ENCODE data around the gene ABHD2.
"Not testable (repeated sequence)": the region's sequence is repeated elsewhere in the genome, so short reads cannot be mapped to it uniquely, and the experiment has no call there.

ABHD2 gene

DNA sequence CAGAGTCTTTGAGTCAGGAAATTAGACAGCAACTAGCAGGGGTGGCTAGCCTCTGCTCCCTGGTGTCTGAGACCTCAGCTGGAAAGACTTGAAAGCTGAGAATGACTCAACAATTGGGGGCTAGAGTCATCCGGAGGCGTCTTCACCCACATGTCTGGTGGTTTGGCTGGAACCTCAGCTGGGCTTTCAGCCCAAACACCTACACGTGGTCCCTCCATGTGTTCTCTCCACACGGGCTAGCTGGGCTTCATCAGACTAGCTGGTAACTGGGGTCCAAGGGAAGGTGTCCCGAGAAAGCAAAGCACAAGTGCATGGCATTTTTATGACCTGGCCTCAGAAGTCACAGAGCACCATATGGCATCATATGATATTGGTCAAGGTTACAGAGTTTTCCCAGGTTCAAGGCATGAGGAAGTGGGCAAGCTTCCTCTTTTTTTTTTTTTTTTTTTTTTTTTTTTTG is 19.9 kb upstream of the ABHD2 start:
- H3K36me3 Mint-ChIP-seq (ENCODE audit: low read depth), result peaks cover 19% of the 10 kb centered on the region
- no peaks in the 10 kb centered on the region for H3K27me3 Mint-ChIP-seq
- peaks cover 11% of the 10 kb centered on the region for H3K9me3 Mint-ChIP-seq
- peaks cover 28% of the 10 kb centered on the region for H3K4me1 Mint-ChIP-seq (ENCODE audit: low read depth)
- H3K4me3 Mint-ChIP-seq, result peak overlapping the region; percentile 64
- peak overlapping the region; percentile 95 for H3K27ac Mint-ChIP-seq

DNA sequence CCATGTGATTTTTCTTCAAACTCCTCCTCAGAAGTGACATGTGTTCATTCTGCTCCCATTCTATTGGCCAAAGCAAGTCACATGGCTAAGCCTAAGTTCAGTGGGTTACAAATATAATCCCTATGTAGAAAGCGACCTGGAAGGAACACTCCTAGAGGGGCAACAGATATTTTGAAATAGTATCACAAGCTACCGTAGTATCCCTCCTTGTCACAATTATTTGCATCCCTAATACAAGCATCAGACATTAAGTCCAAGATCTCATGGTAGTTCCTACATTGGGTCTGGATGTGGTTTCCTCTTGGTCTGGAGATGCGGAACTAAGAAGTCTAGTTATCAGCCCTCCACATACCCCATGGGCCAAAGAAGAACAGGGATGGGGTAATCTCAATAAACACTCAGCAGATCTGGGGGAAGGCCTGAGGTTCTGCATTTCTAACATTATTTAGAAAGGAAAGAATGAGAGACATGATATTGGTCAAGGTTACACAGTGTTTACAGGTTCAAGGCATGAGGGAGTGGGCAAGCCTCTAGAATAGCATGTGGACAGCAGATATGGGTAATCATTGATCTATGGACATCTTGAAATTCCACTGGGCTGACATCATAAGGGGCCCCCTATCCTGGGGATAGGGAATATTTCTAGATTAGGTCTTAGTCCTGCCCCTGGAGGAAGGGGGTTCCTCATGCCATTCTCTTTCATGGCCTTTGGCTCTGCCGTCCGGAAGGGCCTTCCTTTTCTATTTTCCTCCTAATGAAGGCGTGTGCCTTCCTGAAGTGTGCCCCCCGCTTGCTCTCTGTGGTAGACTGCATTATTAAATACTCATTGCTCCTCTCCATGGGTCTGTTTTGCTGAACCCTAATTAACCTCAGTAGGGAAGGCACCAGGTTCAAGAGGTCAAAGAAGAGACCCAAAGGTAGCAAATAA is 17.8 kb upstream of the ABHD2 start:
- Mint-ChIP-seq H3K4me3 (no peak overlapping the region), H3K27me3 (no peaks in the 10 kb centered on the region), H3K27ac (no peak overlapping the region), H3K9me3 (peaks cover 11% of the 10 kb centered on the region), H3K4me1 (ENCODE audit: low read depth) (peaks cover 38% of the 10 kb centered on the region), H3K36me3 (ENCODE audit: low read depth) (peaks cover 19% of the 10 kb centered on the region)

DNA sequence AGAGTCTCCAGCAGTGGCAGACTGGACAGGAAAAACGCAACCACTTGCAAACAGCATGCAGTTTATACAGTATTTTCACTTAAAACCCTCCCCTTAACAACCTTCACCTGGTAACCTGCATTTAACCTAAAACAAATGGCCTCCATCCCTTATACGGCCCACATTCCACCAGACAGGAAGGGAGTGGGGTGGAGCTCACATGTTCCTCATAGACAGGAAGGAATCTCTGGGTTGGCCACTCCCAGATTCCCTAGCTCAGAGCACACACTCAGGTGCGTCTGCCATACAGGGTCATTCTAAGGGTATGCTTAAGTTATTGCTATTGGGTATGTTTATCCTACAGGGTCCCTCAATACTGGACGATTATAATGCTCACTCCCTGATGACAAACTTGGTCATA is 16.8 kb upstream of the ABHD2 start:
- no peak overlapping the region for H3K27ac Mint-ChIP-seq
- peaks cover 11% of the 10 kb centered on the region for H3K9me3 Mint-ChIP-seq
- H3K36me3 Mint-ChIP-seq (ENCODE audit: low read depth), result peaks cover 12% of the 10 kb centered on the region

DNA sequence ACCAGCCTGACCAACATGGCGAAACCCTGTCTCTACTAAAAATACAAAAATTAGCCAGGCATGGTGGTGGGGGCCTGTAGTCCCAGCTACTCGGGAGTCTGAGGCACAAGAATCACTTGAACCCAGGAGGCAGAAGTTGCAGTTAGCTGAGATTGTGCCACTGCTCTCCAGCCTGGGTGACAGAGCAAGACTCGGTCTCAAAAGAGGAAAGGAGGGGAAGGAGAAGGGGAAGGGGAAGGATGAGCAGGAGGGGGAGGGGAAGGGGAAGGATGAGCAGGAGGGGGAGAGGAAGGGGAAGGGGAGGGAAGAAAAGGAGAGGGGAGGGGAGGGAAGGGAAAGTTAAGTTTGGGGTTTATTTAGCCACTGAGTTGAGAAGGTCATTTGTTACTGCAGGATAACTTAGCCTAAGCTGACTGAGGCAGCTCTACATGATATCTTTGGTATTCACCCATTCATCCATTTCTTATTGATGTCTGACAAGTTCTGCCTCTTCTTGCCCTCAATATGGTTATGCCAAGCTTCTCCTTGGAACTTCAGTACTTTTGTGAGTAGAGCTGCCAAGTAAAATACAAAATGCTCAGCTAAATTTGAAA is 15.9 kb upstream of the ABHD2 start:
- H3K27ac Mint-ChIP-seq, result no peak overlapping the region
- H3K4me3 Mint-ChIP-seq, result no peak overlapping the region
- no peaks in the 10 kb centered on the region for H3K27me3 Mint-ChIP-seq
- H3K4me1 Mint-ChIP-seq (ENCODE audit: low read depth), result peaks cover 47% of the 10 kb centered on the region
- H3K36me3 Mint-ChIP-seq (ENCODE audit: low read depth), result peaks cover 5% of the 10 kb centered on the region
- H3K9me3 Mint-ChIP-seq, result peaks cover 5% of the 10 kb centered on the region

More for the DNA sequence above, 16.8 kb upstream of the ABHD2 start:
- Mint-ChIP-seq H3K4me3 (no peak overlapping the region), H3K27me3 (no peaks in the 10 kb centered on the region), H3K4me1 (ENCODE audit: low read depth) (peaks cover 48% of the 10 kb centered on the region)

DNA sequence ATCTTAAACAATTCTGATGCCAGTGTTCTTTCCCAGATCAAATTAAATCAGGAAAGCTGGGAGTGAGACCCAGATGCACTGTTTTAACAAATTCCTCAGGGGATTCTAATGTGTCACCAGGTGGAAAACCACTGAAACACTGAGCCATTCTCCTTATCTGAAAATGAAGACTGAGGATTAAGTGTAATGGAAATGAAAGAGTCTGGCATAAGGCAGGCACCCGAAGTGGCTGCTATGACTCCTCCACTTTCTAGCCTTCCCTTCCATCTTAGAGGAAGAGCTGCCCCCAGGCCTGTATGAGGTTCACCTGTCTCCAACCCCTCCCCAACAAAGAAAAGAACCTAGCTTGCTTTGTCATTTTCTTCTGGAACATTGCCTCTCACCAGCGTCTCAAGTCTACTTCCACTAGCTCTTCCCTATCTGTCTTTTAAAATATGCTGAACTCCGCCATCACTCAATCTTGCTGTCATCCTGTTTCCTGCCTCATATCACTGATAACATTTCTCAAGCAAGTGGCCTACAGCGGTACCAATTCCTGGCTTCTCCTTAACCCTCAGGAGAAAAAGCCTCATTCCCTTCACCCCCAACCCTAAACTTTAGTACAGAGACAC is 13.7 kb upstream of the ABHD2 start:
- peaks cover 48% of the 10 kb centered on the region for H3K4me1 Mint-ChIP-seq (ENCODE audit: low read depth)

DNA sequence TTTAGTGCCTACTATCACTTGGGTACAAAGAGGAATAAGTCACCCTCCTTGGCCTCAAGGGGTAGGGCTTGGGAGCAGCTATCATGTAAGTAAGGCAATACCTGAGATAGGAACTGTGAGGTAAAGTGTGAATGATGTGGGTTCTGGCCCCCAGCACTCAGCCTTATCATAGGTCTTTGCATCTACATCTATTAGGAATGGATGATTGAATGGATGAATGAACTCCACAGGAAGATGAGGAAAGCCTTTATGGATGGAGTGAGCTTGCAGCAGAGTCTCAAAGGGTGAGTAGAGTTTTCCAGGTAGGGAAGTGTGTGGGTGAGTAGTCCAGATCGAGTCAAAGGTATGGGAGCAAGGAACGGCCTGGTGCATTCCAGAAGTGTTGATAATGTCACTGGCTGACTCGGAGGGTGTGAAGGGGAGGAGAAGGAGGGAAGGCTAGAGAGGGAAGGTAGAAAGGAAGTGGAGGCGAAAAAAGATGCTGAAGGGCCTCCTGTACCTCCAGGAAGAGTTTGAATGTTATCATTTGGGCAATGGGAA is 13.1 kb upstream of the ABHD2 start:
- Mint-ChIP-seq H3K27me3 (peaks cover 5% of the 10 kb centered on the region), H3K9me3 (no peaks in the 10 kb centered on the region), H3K36me3 (ENCODE audit: low read depth) (no peaks in the 10 kb centered on the region), H3K4me3 (no peak overlapping the region), H3K27ac (no peak overlapping the region), H3K4me1 (ENCODE audit: low read depth) (peaks cover 45% of the 10 kb centered on the region)

More for the DNA sequence above, 13.7 kb upstream of the ABHD2 start:
- Mint-ChIP-seq H3K4me3 (no peak overlapping the region), H3K27me3 (peaks cover 5% of the 10 kb centered on the region), H3K36me3 (ENCODE audit: low read depth) (no peaks in the 10 kb centered on the region), H3K9me3 (no peaks in the 10 kb centered on the region), H3K27ac (no peak overlapping the region)

DNA sequence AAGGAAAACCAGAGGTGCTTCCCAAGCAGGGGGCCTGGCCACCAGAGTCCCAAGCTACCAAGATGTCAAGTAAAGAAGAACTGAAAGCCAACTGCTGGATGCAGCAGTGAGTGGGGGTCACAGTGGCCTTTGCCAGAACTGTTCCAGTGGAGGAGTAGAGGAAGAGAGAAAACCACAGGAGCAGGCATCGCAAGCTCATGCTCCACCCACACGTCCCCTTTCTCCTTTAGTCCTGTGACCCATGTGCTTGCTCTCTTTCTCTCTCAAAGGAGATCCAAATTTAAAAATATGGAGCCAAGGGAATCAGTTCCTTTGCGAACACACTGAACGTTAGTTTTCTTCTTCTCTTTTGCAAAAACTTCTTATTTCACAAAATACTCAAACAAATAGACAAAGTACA is 12.4 kb upstream of the ABHD2 start:
- no peaks in the 10 kb centered on the region for H3K36me3 Mint-ChIP-seq (ENCODE audit: low read depth)
- H3K9me3 Mint-ChIP-seq, result no peaks in the 10 kb centered on the region
- H3K4me1 Mint-ChIP-seq (ENCODE audit: low read depth), result peaks cover 45% of the 10 kb centered on the region
- no peak overlapping the region for H3K4me3 Mint-ChIP-seq
- peaks cover 5% of the 10 kb centered on the region for H3K27me3 Mint-ChIP-seq
- no peak overlapping the region for H3K27ac Mint-ChIP-seq

DNA sequence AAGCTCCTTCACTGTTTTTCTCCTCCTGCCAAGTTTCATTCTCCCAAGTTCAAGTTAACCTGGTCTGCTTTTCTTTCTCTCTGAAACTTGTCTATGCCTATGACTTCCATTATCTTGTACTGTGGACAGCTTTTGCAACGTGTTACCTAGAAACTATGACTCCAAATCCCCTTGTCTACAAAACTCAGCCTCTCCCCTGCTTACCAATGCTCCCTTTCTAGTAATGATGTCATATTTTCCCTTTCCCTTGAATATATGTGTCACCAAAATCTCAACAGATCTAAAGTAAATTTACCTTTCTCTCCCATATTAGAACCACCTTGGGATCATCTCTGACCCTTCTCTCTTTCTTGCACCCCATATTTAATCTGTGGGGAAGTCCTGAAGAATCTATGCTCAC is 10.5 kb upstream of the ABHD2 start:
- no peak overlapping the region for H3K4me3 Mint-ChIP-seq
- H3K27ac Mint-ChIP-seq, result peak overlapping the region; percentile 70

DNA sequence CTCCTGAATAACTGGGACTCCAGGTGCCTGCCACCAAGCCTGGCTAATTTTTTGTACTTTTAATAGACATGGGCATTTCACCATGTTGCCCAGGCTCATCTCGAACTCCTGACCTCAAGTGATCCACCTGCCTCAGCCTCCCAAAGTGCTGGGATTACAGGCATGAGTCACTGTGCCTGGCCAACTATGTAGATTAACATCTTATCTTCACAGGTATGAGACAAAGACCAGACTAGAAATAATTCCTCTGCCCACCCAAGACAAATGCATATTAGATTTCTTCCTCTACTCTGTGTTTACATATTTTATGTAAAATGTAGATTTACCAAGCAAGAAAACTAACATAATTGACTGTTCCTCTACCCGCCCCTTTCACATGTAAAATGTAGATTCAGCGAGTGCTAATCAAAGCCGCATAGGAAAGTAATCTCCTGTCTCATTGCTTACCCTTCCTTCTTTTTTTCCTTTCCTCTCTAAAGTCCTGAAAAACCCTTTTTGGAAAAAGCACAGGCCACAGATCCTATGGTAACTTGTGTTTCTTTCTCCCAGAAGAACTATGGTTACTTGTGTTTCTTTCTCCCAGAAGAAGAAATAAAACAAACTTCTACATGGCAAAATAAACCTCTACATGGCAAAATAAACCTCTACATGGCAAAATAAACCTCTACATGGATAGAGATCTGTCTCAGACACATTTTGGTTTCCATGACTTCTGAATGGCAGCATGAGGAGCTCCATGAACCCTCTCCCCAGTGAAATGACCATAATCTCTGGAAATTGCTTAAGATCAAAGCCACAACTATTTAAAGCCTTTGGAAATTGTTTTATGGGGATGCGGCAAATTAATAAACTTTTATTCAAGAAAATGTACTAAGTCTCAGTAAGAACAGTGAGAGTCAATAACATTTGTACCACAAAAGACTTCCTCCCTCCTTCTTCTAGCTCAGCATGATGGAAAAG is 9.1 kb upstream of the ABHD2 start:
- peaks cover 45% of the 10 kb centered on the region for H3K4me1 Mint-ChIP-seq (ENCODE audit: low read depth)
- H3K27me3 Mint-ChIP-seq, result peaks cover 5% of the 10 kb centered on the region

More for the DNA sequence above, 10.5 kb upstream of the ABHD2 start:
- Mint-ChIP-seq H3K36me3 (ENCODE audit: low read depth) (no peaks in the 10 kb centered on the region), H3K9me3 (no peaks in the 10 kb centered on the region), H3K4me1 (ENCODE audit: low read depth) (peaks cover 45% of the 10 kb centered on the region), H3K27me3 (peaks cover 5% of the 10 kb centered on the region)

DNA sequence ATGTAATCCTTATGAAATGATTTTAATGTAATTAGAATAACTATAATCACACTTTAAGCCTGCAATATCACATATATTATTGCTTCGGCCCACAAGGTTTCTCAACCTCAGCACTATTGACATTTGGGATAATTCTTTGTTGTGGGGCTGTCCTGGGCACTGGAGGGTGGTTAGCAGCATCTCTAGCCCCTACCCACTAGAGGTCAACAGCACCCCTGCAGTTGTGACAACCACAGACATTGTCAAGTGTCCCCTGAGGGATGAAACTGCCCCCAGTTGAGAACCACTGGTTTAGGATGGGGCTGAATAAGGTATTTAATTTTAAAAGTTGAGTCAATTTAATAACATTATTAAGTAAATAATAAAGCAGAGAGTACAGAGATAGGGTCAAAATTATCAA is 6.4 kb upstream of the ABHD2 start:
- peaks cover 24% of the 10 kb centered on the region for H3K4me1 Mint-ChIP-seq (ENCODE audit: low read depth)
- no peak overlapping the region for H3K4me3 Mint-ChIP-seq
- no peaks in the 10 kb centered on the region for H3K36me3 Mint-ChIP-seq (ENCODE audit: low read depth)
- H3K9me3 Mint-ChIP-seq, result no peaks in the 10 kb centered on the region
- H3K27me3 Mint-ChIP-seq, result peaks cover 5% of the 10 kb centered on the region
- no peak overlapping the region for H3K27ac Mint-ChIP-seq

More for the DNA sequence above, 9.1 kb upstream of the ABHD2 start:
- Mint-ChIP-seq H3K36me3 (ENCODE audit: low read depth) (no peaks in the 10 kb centered on the region), H3K27ac (no peak overlapping the region), H3K9me3 (no peaks in the 10 kb centered on the region), H3K4me3 (no peak overlapping the region)

DNA sequence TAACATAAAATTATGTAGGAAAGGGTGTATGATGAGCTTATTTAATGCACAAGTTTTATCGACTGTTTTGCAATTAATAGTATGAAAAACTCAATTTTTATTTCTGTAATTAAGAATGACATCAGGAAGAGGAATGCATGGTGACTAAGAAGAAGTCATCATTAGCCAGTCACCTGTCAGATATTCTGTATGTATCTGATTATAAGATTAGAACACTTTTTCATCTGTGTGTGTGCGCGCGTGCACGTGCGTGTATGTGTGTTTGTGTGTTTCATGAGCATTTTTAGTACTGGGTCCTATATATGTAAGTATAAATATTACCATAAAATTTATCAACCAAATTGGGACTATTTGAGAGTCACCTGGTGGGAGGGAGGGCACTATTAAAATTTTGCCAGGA is 5.0 kb upstream of the ABHD2 start:
- peaks cover 10% of the 10 kb centered on the region for H3K4me1 Mint-ChIP-seq (ENCODE audit: low read depth)
- H3K36me3 Mint-ChIP-seq (ENCODE audit: low read depth), result no peaks in the 10 kb centered on the region
- no peak overlapping the region for H3K27ac Mint-ChIP-seq
- H3K9me3 Mint-ChIP-seq, result no peaks in the 10 kb centered on the region
- H3K27me3 Mint-ChIP-seq, result peaks cover 5% of the 10 kb centered on the region
- H3K4me3 Mint-ChIP-seq, result no peak overlapping the region

DNA sequence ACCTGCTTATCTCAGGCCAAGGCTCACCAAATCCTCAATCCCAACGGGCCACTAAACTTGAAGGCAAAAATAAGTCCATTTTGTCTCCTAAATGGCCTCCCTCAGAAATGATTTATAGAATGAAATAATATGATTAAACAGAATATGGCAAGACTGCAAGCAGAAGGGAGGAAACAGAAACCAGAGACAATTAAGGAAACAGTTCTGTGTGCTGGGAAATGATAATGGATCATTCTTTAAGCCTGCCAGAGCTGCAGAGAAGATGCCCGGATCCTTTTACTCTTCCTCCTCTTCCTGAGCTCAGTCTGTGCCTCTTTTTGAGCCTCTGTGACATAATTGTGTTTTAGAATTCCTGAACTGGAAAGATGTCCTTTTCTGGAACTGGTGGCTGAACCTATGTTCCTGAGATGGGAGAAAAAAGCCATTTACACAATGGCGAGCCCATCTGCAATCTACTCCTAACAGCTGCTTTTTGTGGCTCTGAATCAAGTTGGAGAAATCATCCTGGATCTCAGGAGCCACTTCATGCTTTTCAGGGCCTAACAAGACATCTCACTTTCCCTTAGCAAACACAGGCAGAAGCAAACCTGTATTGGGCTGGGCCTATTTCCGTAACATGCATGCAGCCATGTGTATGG is 2.8 kb upstream of the ABHD2 start:
- H3K4me1 Mint-ChIP-seq (ENCODE audit: low read depth), result peaks cover 13% of the 10 kb centered on the region
- no peaks in the 10 kb centered on the region for H3K9me3 Mint-ChIP-seq
- H3K4me3 Mint-ChIP-seq, result no peak overlapping the region
- no peaks in the 10 kb centered on the region for H3K36me3 Mint-ChIP-seq (ENCODE audit: low read depth)
- no peaks in the 10 kb centered on the region for H3K27me3 Mint-ChIP-seq
- no peak overlapping the region for H3K27ac Mint-ChIP-seq

DNA sequence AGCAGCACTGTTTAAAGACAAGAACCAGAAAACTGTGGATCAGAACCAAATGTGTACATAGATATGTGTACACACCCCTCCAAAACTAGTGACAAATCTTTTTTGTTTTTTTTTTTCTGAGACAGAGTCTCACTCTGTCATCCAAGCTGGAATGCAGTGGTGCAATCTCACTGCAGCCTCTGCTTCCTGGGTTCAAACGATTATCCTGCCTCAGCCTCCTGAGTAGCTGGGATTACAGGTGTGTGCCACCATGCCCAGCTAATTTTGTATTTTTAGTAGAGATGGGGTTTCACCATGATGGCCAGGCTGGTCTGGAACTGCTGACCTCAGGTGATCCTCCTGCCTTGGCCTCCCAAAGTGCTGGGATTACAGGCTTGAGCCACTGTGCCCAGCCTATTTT is 2.3 kb upstream of the ABHD2 start:
- not testable (repeated sequence) for H3K27ac Mint-ChIP-seq; H3K27me3 Mint-ChIP-seq; H3K9me3 Mint-ChIP-seq; H3K4me3 Mint-ChIP-seq; H3K36me3 Mint-ChIP-seq (ENCODE audit: low read depth)
- peaks cover 19% of the 10 kb centered on the region for H3K4me1 Mint-ChIP-seq (ENCODE audit: low read depth)

DNA sequence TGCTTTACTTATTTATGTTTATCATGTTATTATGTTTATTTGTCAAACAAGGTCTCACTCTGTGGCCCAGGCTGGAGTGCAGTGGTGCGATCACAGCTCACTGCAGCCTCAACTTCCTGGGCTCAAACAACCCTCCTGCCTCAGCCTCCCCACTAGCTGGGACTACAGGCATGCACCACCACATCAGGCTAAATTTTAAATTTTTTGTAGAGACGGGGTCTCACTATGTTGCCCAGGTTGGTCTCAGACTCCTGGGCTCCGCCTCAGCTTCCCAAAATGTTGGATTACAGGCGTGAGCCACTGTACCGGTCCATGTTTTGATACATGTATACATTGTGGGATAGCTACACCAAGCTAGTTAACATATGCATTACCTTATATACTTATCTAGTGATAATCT is 1.9 kb upstream of the ABHD2 start:
- not testable (repeated sequence) for H3K4me3 Mint-ChIP-seq; H3K27ac Mint-ChIP-seq; H3K9me3 Mint-ChIP-seq; H3K27me3 Mint-ChIP-seq; H3K36me3 Mint-ChIP-seq (ENCODE audit: low read depth)
- peaks cover 23% of the 10 kb centered on the region for H3K4me1 Mint-ChIP-seq (ENCODE audit: low read depth)

All from stimulated activated naive CD8-positive, alpha-beta T cell treated with anti-CD3 and anti-CD28 coated beads, Interleukin-15, Interleukin-2, amounts not matched to agents 100 ng/mL and 50 ng/mL, for 24 hours (primary cell).